ENCODE measurements around the gene SP8.

The SP8 gene

DNA sequence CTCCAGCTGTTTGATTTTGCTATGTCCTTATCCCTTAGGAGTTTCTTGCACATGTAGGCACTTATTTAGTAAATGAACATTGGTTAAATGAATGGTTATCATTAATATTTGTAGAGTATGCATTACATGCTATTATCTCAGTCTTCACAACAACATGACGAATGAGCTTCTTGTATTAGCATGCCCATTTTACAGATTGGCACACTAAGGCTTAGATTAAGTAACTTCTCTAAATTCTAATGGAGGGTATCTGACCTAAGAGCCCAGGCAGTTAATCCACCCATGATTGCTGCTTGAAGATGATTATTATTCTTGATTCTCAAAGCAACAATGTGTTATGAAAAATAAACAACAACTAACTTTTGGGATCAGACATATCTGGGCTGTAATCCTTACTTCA lies 32.7 kb downstream of the SP8 start:
- DNase-seq: no peak
- TF ChIP-seq POLR2A (IDR thresholded peaks at IDR 0.05; ENCODE audit: low read length): no peak

- TF ChIP-seq GATA1 (IDR thresholded peaks at IDR 0.05; ENCODE audit: low read depth, low read length) (no peak), POLR2A (IDR thresholded peaks at IDR 0.05; ENCODE audit: low read length) (no peak)
Measured at GRCh38 chr7:20749906-20750305, 36.8 kb downstream of the SP8 start.

GRCh38 chr7:20748853-20749252 lies 37.8 kb downstream of the SP8 start:
- TF ChIP-seq POLR2A (IDR thresholded peaks at IDR 0.05; ENCODE audit: low read length): no peak
- TF ChIP-seq GATA1 (IDR thresholded peaks at IDR 0.05; ENCODE audit: low read depth, low read length): no peak
- DNase-seq: no peak

More at GRCh38 chr7:20749906-20750305, 36.8 kb downstream of the SP8 start:
- DNase-seq: no peak

DNA sequence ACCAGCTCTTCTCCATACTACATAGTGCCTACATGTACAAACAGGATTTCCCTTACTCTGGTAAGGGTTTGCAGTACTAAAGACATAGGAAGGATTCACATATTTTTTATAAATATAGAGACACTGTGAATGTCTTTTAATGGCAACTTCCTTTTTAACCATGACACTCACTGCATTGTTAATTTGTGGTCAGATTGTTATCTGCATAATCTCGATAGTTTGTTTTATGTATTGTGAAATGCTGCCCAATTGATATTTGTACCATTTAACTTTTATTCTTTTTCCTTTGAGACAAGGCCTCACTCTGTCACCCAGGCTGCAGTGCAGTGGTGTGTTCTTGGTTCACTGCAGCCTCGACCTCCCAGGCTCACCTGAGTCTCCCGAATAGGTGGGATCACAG lies 39.7 kb downstream of the SP8 start:
- no peak for DNase-seq
- TF ChIP-seq POLR2A (IDR thresholded peaks at IDR 0.05; ENCODE audit: low read length) (no peak), GATA1 (IDR thresholded peaks at IDR 0.05; ENCODE audit: low read depth, low read length) (no peak)

DNA sequence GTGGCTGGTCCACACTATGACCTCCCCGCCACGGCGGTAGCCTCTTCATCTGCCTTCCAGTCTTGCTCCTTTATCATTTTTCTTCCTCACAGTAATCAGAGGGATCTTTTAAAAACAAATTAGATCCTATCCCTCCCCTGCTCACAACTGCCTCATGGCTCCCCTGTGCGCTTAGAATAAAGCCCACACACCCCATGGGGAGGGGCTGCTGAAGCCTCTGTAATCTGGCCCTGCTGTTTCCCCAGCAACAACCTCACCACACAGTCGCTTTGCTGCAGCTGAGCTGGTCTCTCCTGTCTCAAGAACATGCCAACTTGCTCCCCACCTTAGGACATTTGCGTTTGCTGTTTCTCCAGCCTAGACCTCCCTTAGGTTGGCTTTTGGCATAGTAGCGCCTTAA lies 41.0 kb downstream of the SP8 start:
- no peak for TF ChIP-seq POLR2A (IDR thresholded peaks at IDR 0.05; ENCODE audit: low read length)
- TF ChIP-seq GATA1 (IDR thresholded peaks at IDR 0.05; ENCODE audit: low read depth, low read length): no peak
- DNase-seq: no peak

- TF ChIP-seq GATA1 (IDR thresholded peaks at IDR 0.05; ENCODE audit: low read depth, low read length): no peak
- TF ChIP-seq POLR2A (IDR thresholded peaks at IDR 0.05; ENCODE audit: low read length): no peak
- DNase-seq: peak; percentile 60 to 61
Measured at GRCh38 chr7:20744954-20745446, 41.7 kb downstream of the SP8 start.

- no peak for DNase-seq
- TF ChIP-seq POLR2A (IDR thresholded peaks at IDR 0.05; ENCODE audit: low read length): no peak
- TF ChIP-seq GATA1 (IDR thresholded peaks at IDR 0.05; ENCODE audit: low read depth, low read length): no peak
Measured at GRCh38 chr7:20742913-20743312, 43.8 kb downstream of the SP8 start.

DNA sequence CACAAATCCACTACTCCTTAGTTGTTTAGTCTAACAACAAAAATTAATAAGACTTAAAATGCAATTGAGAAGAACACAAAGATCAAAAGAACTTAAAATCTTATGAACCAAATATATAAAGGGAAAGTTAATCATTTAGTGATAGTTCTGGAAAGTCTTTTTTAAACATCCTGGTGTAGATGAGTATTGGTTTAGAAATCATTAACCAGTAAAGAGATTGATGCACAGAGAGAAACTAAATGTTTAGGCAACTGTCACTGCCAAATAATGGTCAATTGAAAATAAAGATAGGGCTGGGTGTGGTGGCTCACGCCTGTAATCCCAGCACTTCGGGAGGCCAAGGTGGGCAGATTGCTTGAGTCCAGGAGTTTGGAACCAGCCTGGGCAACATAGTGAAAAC lies 44.9 kb downstream of the SP8 start:
- no peak for TF ChIP-seq GATA1 (IDR thresholded peaks at IDR 0.05; ENCODE audit: low read depth, low read length)
- no peak for TF ChIP-seq POLR2A (IDR thresholded peaks at IDR 0.05; ENCODE audit: low read length)

GRCh38 chr7:20738518-20739481 lies 47.9 kb downstream of the SP8 start:
- no peak for DNase-seq
- TF ChIP-seq GATA1 (IDR thresholded peaks at IDR 0.05; ENCODE audit: low read depth, low read length): no peak
- no peak for TF ChIP-seq POLR2A (IDR thresholded peaks at IDR 0.05; ENCODE audit: low read length)

More for the DNA sequence above, 44.9 kb downstream of the SP8 start:
- DNase-seq: no peak

DNA sequence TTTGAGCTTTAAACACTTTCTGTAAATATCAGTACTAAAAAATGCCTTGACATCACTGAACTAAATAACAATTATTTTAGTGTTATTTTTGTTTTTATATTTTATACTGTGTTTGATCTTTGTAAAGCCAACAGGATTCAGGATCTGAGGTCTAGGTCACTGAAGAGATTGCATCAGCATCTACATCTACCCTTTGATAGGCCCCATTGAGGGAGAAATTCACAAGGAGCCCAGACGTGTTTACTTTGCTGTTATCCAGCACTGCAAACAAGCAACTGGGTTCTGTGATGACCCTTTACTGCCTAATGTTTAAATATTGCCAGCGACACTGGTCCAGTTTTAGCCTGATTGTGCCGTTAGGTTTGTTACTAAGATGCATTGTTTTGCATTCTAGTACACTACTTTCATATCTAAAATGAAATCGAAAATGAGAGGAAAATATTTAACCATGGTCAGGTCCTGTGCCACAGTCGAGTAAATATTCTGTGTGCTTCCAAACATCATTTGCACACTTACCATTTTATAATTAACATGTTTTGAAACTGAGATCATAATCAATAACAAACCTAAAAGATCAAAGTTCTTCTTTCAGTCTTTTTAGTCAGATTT lies 48.7 kb downstream of the SP8 start:
- TF ChIP-seq GATA1 (IDR thresholded peaks at IDR 0.05; ENCODE audit: low read depth, low read length): no peak
- no peak for TF ChIP-seq POLR2A (IDR thresholded peaks at IDR 0.05; ENCODE audit: low read length)
- no peak for DNase-seq

GRCh38 chr7:20735346-20736065 lies 51.2 kb downstream of the SP8 start:
- TF ChIP-seq POLR2A (IDR thresholded peaks at IDR 0.05; ENCODE audit: low read length) (no peak), GATA1 (IDR thresholded peaks at IDR 0.05; ENCODE audit: low read depth, low read length) (no peak)

More at GRCh38 chr7:20735346-20736065, 51.2 kb downstream of the SP8 start:
- DNase-seq: no peak

All from erythroblast (primary cell).